Small intestine (tissue), 7 donors: ENCODE results near the gene DNAH1. TPM values are rescaled to one million over a fixed set of nuclear protein-coding genes. Genes with fewer than 3 reads are reported as not detected.

ENCODE experiments used
- DNase-seq, 2 donors: peaks; one replicate each; pipeline versions ENCODE4 v3.0.0 to v3.0.0-alpha.2; 2013
- FAIRE-seq: peaks from 2 replicates; lab custom pipeline; 2012; peaks lifted over from hg19 to GRCh38; lab: Jason Lieb, UNC
- H3K27ac ChIP-seq, 3 donors: one replicate each; pipeline ENCODE4 v1.5.1; 2013; ENCODE audit warnings: low read length in 2 of 3, mild to moderate bottlenecking in 2 of 3, control low read depth in 1 of 3, inconsistent platforms in 1 of 3, low read depth in 1 of 3, moderate library complexity in 1 of 3
- H3K27me3 ChIP-seq, 3 donors: one replicate each; pipeline ENCODE4 v1.6.1; 2013; ENCODE audit warnings: low read length in 3 of 3, inconsistent platforms in 1 of 3; ENCODE audit not compliant: control insufficient read depth in 3 of 3, insufficient read depth in 3 of 3
- H3K36me3 ChIP-seq, 3 donors: one replicate each; pipeline ENCODE4 v1.6.1; 2013; ENCODE audit warnings: low read length in 3 of 3, inconsistent platforms in 1 of 3, low read depth in 1 of 3, mild to moderate bottlenecking in 1 of 3, moderate library complexity in 1 of 3; ENCODE audit not compliant: control insufficient read depth in 3 of 3, insufficient read depth in 2 of 3
- H3K4me1 ChIP-seq, 3 donors: one replicate each; pipeline ENCODE4 v1.6.1; 2013; ENCODE audit warnings: low read length in 2 of 3, inconsistent platforms in 1 of 3, low read depth in 1 of 3, mild to moderate bottlenecking in 1 of 3, moderate library complexity in 1 of 3; ENCODE audit not compliant: control insufficient read depth in 3 of 3, insufficient read depth in 2 of 3
- H3K4me3 ChIP-seq, 3 donors: one replicate each; pipeline ENCODE4 v1.5.1; 2013; ENCODE audit warnings: low read length in 3 of 3, control low read depth in 1 of 3, inconsistent platforms in 1 of 3, low read depth in 1 of 3, mild to moderate bottlenecking in 1 of 3, moderate library complexity in 1 of 3
- H3K9me3 ChIP-seq, 2 donors: one replicate each; pipeline ENCODE4 v1.6.1; 2013; ENCODE audit warnings: low read depth in 1 of 2, low read length in 1 of 2; ENCODE audit not compliant: control insufficient read depth in 2 of 2, insufficient read depth in 1 of 2
- WGBS, 3 donors: extraction: QIAGEN DNeasy Blood & Tissue Kit; methylation state at CpG; one replicate each; pipeline ENCODE4 v1.1.7; 2013; 5-methylcytosine and 5-hydroxymethylcytosine counted together
- polyA plus RNA-seq, 4 donors: library from polyadenylated mRNA; stranded (reverse) in 3 of 4; unstranded in 1 of 4; fragments of 200-250 nt in 3 of 4; fragments of 120-200 nt in 1 of 4; gene quantifications; one replicate each; pipeline versions ENCODE4 v1.2.1 to v1.2.3, GENCODE V29; 2013
- donor health status: healthy with polysubstance abuse.
- donor health status: control.
- donor health status: control.
- donor health status: Bipolar disorder and iron deficiency.
- donor health status: healthy.

The DNAH1 gene
- polyA plus RNA-seq, 4 donors: 4.3 to 22.6 (median 7.5) TPM

DNA sequence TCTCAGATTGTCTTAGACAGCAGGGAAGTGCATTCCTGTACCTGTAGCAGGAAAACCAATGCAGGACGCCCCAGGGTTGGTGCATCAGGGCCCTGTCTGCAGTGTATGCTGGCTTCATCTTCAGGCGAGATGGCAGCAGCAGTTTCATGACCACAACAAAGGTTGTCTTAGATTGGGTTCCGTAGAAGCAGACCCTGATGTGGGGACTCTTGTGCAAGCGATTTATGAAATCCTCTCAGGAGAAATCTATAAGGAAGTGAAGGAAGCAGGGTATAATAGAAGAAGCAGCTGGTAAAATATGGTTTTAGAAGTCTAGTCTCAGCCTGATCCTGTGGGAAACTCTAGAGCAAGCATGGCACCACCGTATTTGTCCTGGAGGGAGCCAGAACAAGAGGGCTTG, 25.0 kb downstream of the DNAH1 start:
- 85 to 92% (median 85%) methylated on average over 5 of the region's 5 CpGs for WGBS, 3 donors
- DNase-seq (no peak), FAIRE-seq (no peak)
- Histone ChIP-seq H3K4me3 (no peak overlapping the region), H3K27ac (no peak overlapping the region), H3K27me3 (no peaks in the 10 kb centered on the region), H3K36me3 (peaks cover 0 to 57% (median 3%) of the 10 kb centered on the region in 3 donors), H3K4me1 (no peaks in the 10 kb centered on the region), H3K9me3 (no peaks in the 10 kb centered on the region)

DNA sequence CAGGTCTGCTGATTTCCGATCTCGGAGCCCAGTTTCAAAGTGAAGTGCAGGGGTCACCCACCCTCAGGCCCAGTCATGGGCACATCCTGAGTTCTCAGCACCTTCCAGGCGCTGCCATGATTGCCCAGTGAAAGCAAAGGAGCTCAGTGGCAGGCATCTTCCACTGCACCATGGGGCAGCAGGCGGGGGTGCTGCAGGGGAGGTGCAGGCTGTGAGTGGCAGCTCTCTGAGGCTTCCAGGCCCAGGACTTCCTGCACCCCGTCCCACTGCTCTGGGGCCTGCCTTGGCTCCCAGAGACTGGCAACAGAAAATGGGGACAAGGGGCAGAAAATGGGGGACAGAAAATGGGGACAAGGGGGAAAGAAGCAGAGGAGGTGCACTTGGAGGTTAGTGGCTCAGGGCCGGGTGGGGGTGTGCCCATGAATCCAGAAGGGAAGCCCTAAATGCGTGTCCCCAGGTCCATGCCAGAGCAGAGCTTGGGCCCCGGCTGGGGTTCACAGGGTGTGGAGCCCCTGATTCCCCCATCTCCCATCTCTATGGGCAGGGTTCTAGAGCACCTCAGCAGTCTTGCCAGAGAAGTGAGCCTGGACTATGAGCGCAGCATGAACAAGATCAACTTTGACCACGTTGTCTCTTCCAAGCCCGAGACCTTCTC, 28.0 kb downstream of the DNAH1 start:
- no peak overlapping the region for H3K27ac ChIP-seq
- WGBS, 3 donors: 93 to 96% (median 94%) methylated on average over 10 to 11 of the region's 11 CpGs

DNA sequence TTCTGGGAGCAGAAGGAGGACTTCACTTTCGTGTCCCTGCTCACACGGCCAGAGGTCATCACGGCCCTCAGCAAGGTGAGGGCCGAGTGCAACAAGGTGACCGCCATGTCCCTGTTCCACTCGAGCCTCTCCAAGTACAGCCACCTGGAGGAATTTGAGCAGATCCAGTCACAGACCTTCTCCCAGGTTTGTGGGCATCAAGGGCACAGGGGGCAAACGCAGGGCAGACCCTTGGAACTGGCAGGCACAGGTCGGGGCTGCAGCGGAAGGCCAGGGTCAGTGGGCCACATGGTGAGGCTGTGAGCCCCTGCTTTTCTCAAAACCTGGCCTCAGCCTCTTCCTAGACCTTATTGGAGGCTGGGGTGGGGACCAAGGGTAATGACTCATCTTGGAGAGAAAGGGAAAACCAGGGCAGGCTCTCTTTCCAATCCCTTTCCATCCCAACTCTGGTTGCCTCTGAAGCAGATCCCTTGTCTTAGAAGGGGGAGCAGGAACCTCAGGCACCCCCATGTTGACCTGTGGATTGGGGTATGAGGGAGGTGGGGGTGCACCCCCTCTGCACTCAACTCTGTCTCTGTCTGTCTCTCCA, 29.5 kb downstream of the DNAH1 start:
- H3K4me1 ChIP-seq: no peaks in the 10 kb centered on the region
- 91 to 95% (median 93%) methylated on average over 9 of the region's 9 CpGs for WGBS, 3 donors
- H3K27ac ChIP-seq: no peak overlapping the region
- H3K27me3 ChIP-seq: no peaks in the 10 kb centered on the region
- peaks cover 0 to 90% (median 0%) of the 10 kb centered on the region in 3 donors for H3K36me3 ChIP-seq
- DNase-seq (no peak), FAIRE-seq (no peak)
- H3K4me3 ChIP-seq: no peak overlapping the region
- H3K9me3 ChIP-seq: no peaks in the 10 kb centered on the region

More for the DNA sequence above, 28.0 kb downstream of the DNAH1 start:
- Histone ChIP-seq H3K4me1 (no peaks in the 10 kb centered on the region), H3K36me3 (peaks cover 0 to 78% (median 0%) of the 10 kb centered on the region in 3 donors), H3K9me3 (no peaks in the 10 kb centered on the region), H3K27me3 (no peaks in the 10 kb centered on the region), H3K4me3 (no peak overlapping the region)
- no peak for FAIRE-seq
- no peak for DNase-seq

DNA sequence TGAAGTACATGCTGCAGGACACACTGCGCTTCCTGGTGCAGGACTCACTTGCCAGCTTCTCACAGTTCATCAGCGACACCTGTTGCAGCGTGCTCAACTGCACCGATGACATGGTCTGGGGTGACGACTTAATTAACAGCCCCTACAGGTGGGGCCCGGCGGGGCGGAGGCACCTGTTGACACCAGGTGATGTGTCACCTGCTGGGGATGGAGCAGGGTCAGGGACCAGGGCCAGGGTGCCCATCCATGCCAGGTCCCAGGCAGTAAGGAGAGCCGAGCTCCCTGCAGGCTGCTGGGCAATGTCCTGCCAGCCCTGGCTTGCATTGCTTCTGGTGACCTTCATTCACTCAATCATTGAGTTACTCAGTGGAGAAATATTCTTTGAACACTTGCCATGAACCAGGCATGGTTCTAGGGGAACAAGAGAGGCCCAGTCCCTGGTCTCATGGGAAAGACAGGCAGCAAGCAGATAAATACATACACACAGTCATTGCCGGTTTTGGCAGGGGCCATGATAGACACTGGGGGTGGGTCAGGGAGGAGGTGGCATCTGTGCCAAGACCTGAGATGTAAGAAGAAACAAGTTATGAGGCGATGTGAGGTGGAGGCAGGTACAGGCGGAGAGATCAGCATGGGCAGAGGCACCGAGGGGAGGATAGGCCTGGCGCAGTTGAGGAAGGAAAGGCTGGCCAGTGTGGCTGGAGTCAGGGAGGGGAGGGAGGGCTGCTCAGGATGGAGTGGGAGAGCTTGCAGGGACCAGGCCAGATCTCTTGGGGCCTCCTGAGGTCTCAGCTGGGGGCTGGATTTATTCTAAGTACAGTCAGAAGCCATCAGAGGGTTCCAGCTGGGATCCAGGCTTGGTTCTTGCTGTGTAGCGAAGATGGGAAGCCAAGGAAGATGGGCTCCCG, 30.8 kb downstream of the DNAH1 start:
- Histone ChIP-seq H3K27ac (no peak overlapping the region), H3K4me3 (no peak overlapping the region), H3K4me1 (no peaks in the 10 kb centered on the region), H3K27me3 (no peaks in the 10 kb centered on the region), H3K36me3 (peaks cover 0 to 98% (median 0%) of the 10 kb centered on the region in 3 donors), H3K9me3 (no peaks in the 10 kb centered on the region)
- DNase-seq (no peak), FAIRE-seq (no peak)
- WGBS, 3 donors: 88 to 90% (median 90%) methylated on average over 16 of the region's 16 CpGs

DNA sequence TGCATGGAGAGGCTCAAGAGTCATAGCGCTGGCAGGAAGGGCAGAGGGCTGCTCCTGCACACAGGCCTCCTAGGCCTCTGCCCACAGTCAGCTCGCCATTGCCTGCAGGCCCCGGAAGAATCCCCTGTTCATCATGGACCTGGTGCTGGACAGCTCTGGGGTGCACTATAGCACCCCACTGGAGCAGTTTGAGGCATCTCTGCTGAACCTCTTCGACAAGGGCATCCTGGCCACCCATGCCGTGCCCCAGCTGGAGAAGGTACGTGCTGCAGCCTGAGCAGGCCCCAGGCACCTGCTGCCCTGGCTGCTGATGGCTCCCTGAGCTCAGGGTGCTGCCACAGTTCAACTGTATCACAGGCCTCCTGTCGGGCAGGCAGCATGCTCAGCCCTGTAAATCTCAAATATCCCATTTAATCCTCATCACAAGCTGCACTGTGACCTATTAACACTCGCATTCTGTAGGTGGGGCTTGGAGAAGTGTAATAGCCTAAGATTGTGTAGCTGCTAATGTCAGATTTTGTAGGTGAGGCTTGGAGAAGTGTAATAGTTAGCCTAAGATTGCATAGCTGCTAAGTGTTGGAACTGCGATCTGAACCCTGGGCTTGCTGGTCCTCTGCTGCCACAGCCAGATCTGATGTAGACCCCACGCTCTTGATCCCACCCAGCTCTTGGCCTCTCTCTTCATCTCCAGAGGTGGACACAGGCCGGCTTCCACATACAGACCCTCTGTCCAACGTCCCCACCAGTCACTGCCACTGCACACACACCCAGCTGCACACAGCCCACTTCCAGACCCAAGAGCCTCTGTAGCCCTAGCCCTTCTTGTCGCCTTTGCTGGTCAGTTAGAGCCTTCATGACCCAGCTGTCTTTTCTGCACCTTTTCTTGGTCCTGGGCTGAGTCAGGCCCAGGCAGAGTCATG, 31.9 kb downstream of the DNAH1 start:
- Histone ChIP-seq H3K27ac (no peak overlapping the region), H3K4me1 (no peaks in the 10 kb centered on the region), H3K27me3 (no peaks in the 10 kb centered on the region), H3K4me3 (no peak overlapping the region), H3K9me3 (no peaks in the 10 kb centered on the region), H3K36me3 (peaks cover 0 to 99% (median 2%) of the 10 kb centered on the region in 3 donors)
- DNase-seq: no peak
- WGBS, 3 donors: 89 to 92% (median 89%) methylated on average over 13 of the region's 13 CpGs
- FAIRE-seq: no peak

DNA sequence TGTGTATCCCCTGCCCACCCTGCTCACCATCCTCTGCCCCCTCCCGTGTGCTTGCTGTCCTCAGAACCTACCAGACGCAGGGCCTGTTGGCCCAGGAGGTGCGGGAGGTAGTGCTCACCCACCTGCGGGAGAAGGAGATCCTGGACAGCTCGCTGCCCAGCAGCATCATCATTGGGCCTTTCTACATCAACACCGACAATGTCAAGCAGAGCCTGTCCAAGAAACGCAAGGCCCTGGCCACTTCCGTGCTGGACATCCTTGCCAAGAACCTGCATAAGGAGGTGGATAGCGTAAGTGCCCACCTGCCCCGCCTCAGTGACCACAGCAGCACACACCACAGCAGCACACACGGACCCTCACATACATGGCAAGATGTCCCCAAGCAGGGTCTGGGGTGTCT, 33.0 kb downstream of the DNAH1 start:
- WGBS, 3 donors: 94% methylated on average over 11 of the region's 11 CpGs
- H3K27ac ChIP-seq: no peak overlapping the region
- H3K36me3 ChIP-seq: peaks cover 0 to 100% (median 6%) of the 10 kb centered on the region in 3 donors
- DNase-seq (no peak), FAIRE-seq (no peak)
- H3K4me1 ChIP-seq: no peaks in the 10 kb centered on the region
- H3K4me3 ChIP-seq: no peak overlapping the region
- no peaks in the 10 kb centered on the region for H3K9me3 ChIP-seq
- H3K27me3 ChIP-seq: no peaks in the 10 kb centered on the region

DNA sequence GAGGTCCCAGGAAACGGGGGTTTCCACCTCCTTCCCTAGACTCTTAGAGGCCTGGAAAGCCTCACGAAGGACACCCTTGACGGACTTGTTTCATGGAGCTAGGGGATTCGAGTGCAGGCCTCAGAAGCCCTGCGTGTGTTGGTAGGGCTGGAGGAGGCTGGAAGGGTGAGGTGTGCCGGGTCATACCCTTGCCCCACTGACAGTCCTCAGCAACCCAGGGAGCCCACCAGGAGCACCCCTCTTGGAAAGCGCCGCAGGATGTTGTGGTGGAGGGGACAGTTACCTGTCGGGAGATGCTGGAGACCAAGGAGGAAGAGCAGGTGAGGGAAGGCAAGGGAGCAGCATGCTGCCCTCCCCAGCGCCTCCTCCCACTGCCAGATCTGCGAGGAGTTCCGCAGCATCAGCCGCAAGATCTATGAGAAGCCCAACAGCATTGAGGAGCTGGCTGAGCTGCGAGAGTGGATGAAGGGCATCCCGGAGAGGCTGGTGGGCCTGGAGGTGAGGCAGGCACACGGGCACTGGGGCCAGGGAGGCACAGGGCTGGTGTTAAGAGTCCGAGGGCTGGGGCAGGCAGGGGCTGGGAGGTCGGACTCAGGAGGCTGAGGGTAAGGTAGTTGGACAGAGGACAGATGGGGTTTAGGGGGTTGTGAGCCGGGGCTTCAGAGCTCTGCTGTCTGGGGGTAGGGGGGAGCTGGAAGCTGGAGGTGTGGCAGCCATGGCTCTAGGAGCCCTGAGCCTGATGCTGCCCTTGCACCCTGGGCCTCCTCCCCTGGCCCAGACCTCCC, 33.7 kb downstream of the DNAH1 start:
- H3K27ac ChIP-seq: no peak overlapping the region
- H3K9me3 ChIP-seq: no peaks in the 10 kb centered on the region
- H3K36me3 ChIP-seq: peaks cover 0 to 98% (median 6%) of the 10 kb centered on the region in 3 donors
- no peaks in the 10 kb centered on the region for H3K4me1 ChIP-seq
- no peaks in the 10 kb centered on the region for H3K27me3 ChIP-seq
- no peak overlapping the region for H3K4me3 ChIP-seq
- DNase-seq (no peak), FAIRE-seq (no peak)
- WGBS, 3 donors: 92 to 94% (median 94%) methylated on average over 18 to 19 of the region's 19 CpGs
